NCI-H2196 (cell line): ENCODE measurements around the gene POLR2M.

Experiments
- DNase-seq: peaks from one replicate; lab custom pipeline; 2025; ENCODE audit not compliant: unreplicated experiment; lab: John Stamatoyannopoulos, UW

POLR2M gene

GRCh38 chr15:57706405-57707209, at the start of gene POLR2M:
Gene POLR2M (plus strand): TSS chr15:57706714. CDS start chr15:57706843, 129 bp downstream.
- DNase-seq = peak; percentile 91

GRCh38 chr15:57657619-57658018, 48.9 kb upstream of the POLR2M start:
- no peak for DNase-seq

- DNase-seq = peak; percentile 9
Observed at GRCh38 chr15:57662091-57662744, 44.3 kb upstream of the POLR2M start.

- DNase-seq = no peak
Observed at GRCh38 chr15:57662802-57663201, 43.7 kb upstream of the POLR2M start.

- DNase-seq = no peak
Observed at GRCh38 chr15:57663262-57663661, 43.3 kb upstream of the POLR2M start.

- no peak for DNase-seq
Observed at GRCh38 chr15:57665194-57665593, 41.3 kb upstream of the POLR2M start.

GRCh38 chr15:57665939-57666338, 40.6 kb upstream of the POLR2M start:
- DNase-seq = no peak

- no peak for DNase-seq
Observed at GRCh38 chr15:57667171-57667849, 39.2 kb upstream of the POLR2M start.

GRCh38 chr15:57668016-57668415, 38.5 kb upstream of the POLR2M start:
- DNase-seq = no peak

GRCh38 chr15:57671636-57672035, 34.9 kb upstream of the POLR2M start:
- DNase-seq = no peak

- no peak for DNase-seq
Observed at GRCh38 chr15:57675481-57676181, 30.9 kb upstream of the POLR2M start.

GRCh38 chr15:57676585-57676984, 29.9 kb upstream of the POLR2M start:
- no peak for DNase-seq

GRCh38 chr15:57677204-57677603, 29.3 kb upstream of the POLR2M start:
- DNase-seq = no peak

GRCh38 chr15:57680021-57680420, 26.5 kb upstream of the POLR2M start:
- DNase-seq = no peak

GRCh38 chr15:57681011-57681410, 25.5 kb upstream of the POLR2M start:
- DNase-seq = no peak

GRCh38 chr15:57683481-57683880, 23.0 kb upstream of the POLR2M start:
- no peak for DNase-seq

GRCh38 chr15:57684491-57685151, 21.9 kb upstream of the POLR2M start:
- peak; percentile 14 for DNase-seq

GRCh38 chr15:57685306-57686095, 21.0 kb upstream of the POLR2M start:
- no peak for DNase-seq

- DNase-seq = no peak
Observed at GRCh38 chr15:57686657-57687056, 19.9 kb upstream of the POLR2M start.
